Measurements from ENCODE around the gene MMEL1.

The MMEL1 gene

GRCh38 chr1:2604844-2605508 is 27.8 kb downstream of the MMEL1 start:
- DNase-seq = no peak

- DNase-seq = no peak
These were observed 28.5 kb downstream of the MMEL1 start for GRCh38 chr1:2604156-2604843.

- DNase-seq = no peak
These were observed 29.2 kb downstream of the MMEL1 start for GRCh38 chr1:2603521-2604155.

- no peak for DNase-seq
These were observed 29.8 kb downstream of the MMEL1 start for GRCh38 chr1:2602866-2603520.

GRCh38 chr1:2602311-2602835 is 30.4 kb downstream of the MMEL1 start:
- no peak for DNase-seq

GRCh38 chr1:2601721-2602303 is 31.0 kb downstream of the MMEL1 start:
- DNase-seq = no peak

GRCh38 chr1:2598329-2598931 is 34.4 kb downstream of the MMEL1 start:
- DNase-seq = no peak

GRCh38 chr1:2597441-2598328 is 35.1 kb downstream of the MMEL1 start:
- no peak for DNase-seq

GRCh38 chr1:2596530-2597333 is 36.1 kb downstream of the MMEL1 start:
- no peak for DNase-seq

GRCh38 chr1:2595812-2596529 is 36.8 kb downstream of the MMEL1 start:
- DNase-seq = no peak

- DNase-seq = no peak
These were observed 37.5 kb downstream of the MMEL1 start for GRCh38 chr1:2595261-2595811.

GRCh38 chr1:2594641-2595131 is 38.1 kb downstream of the MMEL1 start:
- no peak for DNase-seq

GRCh38 chr1:2594001-2594640 is 38.7 kb downstream of the MMEL1 start:
- DNase-seq = peak; percentile 58

- DNase-seq = no peak
These were observed 39.5 kb downstream of the MMEL1 start for GRCh38 chr1:2593251-2593878.

GRCh38 chr1:2592672-2593071 is 40.1 kb downstream of the MMEL1 start:
- no peak for DNase-seq

- no peak for DNase-seq
These were observed 41.1 kb downstream of the MMEL1 start for GRCh38 chr1:2591581-2592261.

GRCh38 chr1:2591233-2591580 is 41.6 kb downstream of the MMEL1 start:
- no peak for DNase-seq
